ENCODE measurements around the gene CECR2. TPM values are rescaled to one million over a fixed set of nuclear protein-coding genes. Genes with fewer than 3 reads are reported as not detected.

The CECR2 gene
- total RNA-seq, result 6.0 TPM

DNA sequence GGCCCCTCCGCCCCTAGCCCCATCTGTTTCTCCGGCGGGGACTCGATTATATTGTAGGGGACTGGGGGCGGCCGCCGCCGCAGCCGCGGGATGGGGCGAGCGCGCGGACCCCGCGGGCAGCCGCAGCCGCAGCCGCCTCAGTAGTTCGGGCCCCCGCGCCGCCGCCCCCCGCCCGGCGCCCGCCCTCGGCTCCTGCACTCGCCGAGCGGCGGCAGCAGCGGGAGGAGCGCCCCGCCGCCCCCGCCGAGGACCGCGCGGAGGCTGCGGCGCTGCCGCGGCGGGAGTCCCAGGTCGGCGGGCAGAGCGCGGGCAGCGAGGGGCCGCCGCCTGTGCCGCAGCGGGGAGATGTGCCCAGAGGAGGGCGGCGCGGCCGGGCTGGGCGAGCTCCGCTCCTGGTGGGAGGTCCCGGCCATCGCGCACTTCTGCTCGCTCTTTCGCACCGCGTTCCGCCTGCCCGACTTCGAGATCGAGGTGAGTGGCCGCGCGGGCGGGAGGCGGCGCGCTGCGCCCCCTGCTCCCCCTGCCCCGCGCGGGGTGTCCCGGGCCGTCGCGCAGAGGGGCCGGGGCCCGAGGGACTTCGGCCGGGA is at the start of gene CECR2:
TSS of gene CECR2 (plus strand) at position 22 of the 587 bp plus-strand sequence. CDS start at position 346, 324 bp downstream.

GRCh38 chr22:17562906-17563870 is 193.9 kb downstream of the CECR2 start, which contains the start of gene SLC25A18:
TSS of gene SLC25A18 (plus strand) at chr22:17563498. CDS start at chr22:17579945, 16,447 bp downstream.

Small RNA genes lying within 50 kb of the gene (small RNA-seq; reads per million reads assigned to genes)
- gene CECR9 (not detected), gene RN7SL843P (not detected)

Other genes with a start within 250 kb of the CECR2 start
- gene TMEM121B, start 248.1 kb upstream of the CECR2 start, total RNA-seq, result 12.5 TPM
- gene HDHD5, start 210.2 kb upstream of the CECR2 start, total RNA-seq, result 31.1 TPM
- gene ADA2, start 150.0 kb upstream of the CECR2 start, total RNA-seq, result 10.4 TPM
- gene SLC25A18, start 194.0 kb downstream of the CECR2 start, total RNA-seq, result 11.5 TPM